ENCODE measurements around the gene AMDHD1. TPM values are rescaled to one million over a fixed set of nuclear protein-coding genes. Genes with fewer than 3 reads are reported as not detected.

The AMDHD1 gene
- polyA plus RNA-seq, 1 donor (not counting 4 experiments of a cell fraction or from before 2014, with no cell fraction given) = 0.68 TPM

GRCh38 chr12:96014943-96015599 is 71.9 kb downstream of the AMDHD1 start:
- no peak overlapping the region for H2AFZ ChIP-seq (ENCODE audit: control insufficient read depth, low read length)
- FAIRE-seq = no peak
- dilution Hi-C loops (cut with MboI; ENCODE audit: extremely low pct_ligation_motif_present, low sequenced_read_pairs) = no loop called here

GRCh38 chr12:96015672-96016071 is 72.5 kb downstream of the AMDHD1 start:
- H3K4me2 ChIP-seq (ENCODE audit: control insufficient read depth, extremely low read depth, insufficient read depth, low read depth, low read length) = no peak overlapping the region
- no peak overlapping the region for H3K9ac ChIP-seq (ENCODE audit: control insufficient read depth, extremely low read depth, insufficient read depth, low read length)
- FAIRE-seq (no peak), DNase-seq (ENCODE audit: low read depth, low spot score) (no peak)
- TF ChIP-seq CTCF (optimal IDR thresholded peaks at IDR 0.05 in 1 of 3, IDR thresholded peaks at IDR 0.05 in 1 of 3, conservative IDR thresholded peaks at IDR 0.05 in 1 of 3; ENCODE audit: extremely low read depth in 1 of 3, insufficient read depth in 2 of 3, low read length in 3 of 3) (peak; percentile 36 to 63 (median 41)), EZH2 (IDR thresholded peaks at IDR 0.05; ENCODE audit: low read length) (no peak)
- H3K9me1 ChIP-seq (ENCODE audit: control insufficient read depth, extremely low read depth, insufficient read depth, low read length) = no peaks in the 10 kb centered on the region
- no peak overlapping the region for H3K27ac ChIP-seq (ENCODE audit: control insufficient read depth, insufficient read depth, low read length)
- dilution Hi-C loops (cut with MboI; ENCODE audit: extremely low pct_ligation_motif_present, low sequenced_read_pairs) = no loop called here
- no peaks in the 10 kb centered on the region for H3K79me2 ChIP-seq (ENCODE audit: control insufficient read depth, insufficient read depth, low read length)
- no peaks in the 10 kb centered on the region for H3K9me3 ChIP-seq (ENCODE audit: control insufficient read depth, low read depth, low read length)
- peaks cover 8 to 15% of the 10 kb centered on the region in 2 experiments for H3K36me3 ChIP-seq (ENCODE audit: control insufficient read depth in 2 of 2, extremely low read depth in 1 of 2, insufficient read depth in 2 of 2, low read length in 2 of 2)
- no peaks in the 10 kb centered on the region for H4K20me1 ChIP-seq (ENCODE audit: control insufficient read depth, extremely low read depth, insufficient read depth, low read length)
- no peaks in the 10 kb centered on the region for H3K27me3 ChIP-seq (ENCODE audit: control insufficient read depth, extremely low read depth, insufficient read depth, low read length)
- H3K4me3 ChIP-seq (ENCODE audit: control insufficient read depth in 2 of 3, extremely low read depth in 1 of 3, insufficient read depth in 2 of 3, low read depth in 1 of 3, low read length in 3 of 3) = no peak overlapping the region
- no peak overlapping the region for H2AFZ ChIP-seq (ENCODE audit: control insufficient read depth, low read length)
- H3K4me1 ChIP-seq (ENCODE audit: control insufficient read depth, extremely low read depth, insufficient read depth, low read length) = no peaks in the 10 kb centered on the region

More at GRCh38 chr12:96014943-96015599, 71.9 kb downstream of the AMDHD1 start:
- H3K4me1 ChIP-seq (ENCODE audit: control insufficient read depth, extremely low read depth, insufficient read depth, low read length) = no peaks in the 10 kb centered on the region
- H4K20me1 ChIP-seq (ENCODE audit: control insufficient read depth, extremely low read depth, insufficient read depth, low read length) = no peaks in the 10 kb centered on the region
- TF ChIP-seq EZH2 (IDR thresholded peaks at IDR 0.05; ENCODE audit: low read length) (no peak), CTCF (optimal IDR thresholded peaks at IDR 0.05 in 1 of 3, IDR thresholded peaks at IDR 0.05 in 1 of 3, conservative IDR thresholded peaks at IDR 0.05 in 1 of 3; ENCODE audit: extremely low read depth in 1 of 3, insufficient read depth in 2 of 3, low read length in 3 of 3) (no peak)
- H3K9me3 ChIP-seq (ENCODE audit: control insufficient read depth, low read depth, low read length) = no peaks in the 10 kb centered on the region
- H3K4me3 ChIP-seq (ENCODE audit: control insufficient read depth in 2 of 3, extremely low read depth in 1 of 3, insufficient read depth in 2 of 3, low read depth in 1 of 3, low read length in 3 of 3) = no peak overlapping the region
- H3K4me2 ChIP-seq (ENCODE audit: control insufficient read depth, extremely low read depth, insufficient read depth, low read depth, low read length) = no peak overlapping the region
- H3K79me2 ChIP-seq (ENCODE audit: control insufficient read depth, insufficient read depth, low read length) = no peaks in the 10 kb centered on the region
- H3K9ac ChIP-seq (ENCODE audit: control insufficient read depth, extremely low read depth, insufficient read depth, low read length) = no peak overlapping the region
- no peaks in the 10 kb centered on the region for H3K9me1 ChIP-seq (ENCODE audit: control insufficient read depth, extremely low read depth, insufficient read depth, low read length)
- H3K27ac ChIP-seq (ENCODE audit: control insufficient read depth, insufficient read depth, low read length) = no peak overlapping the region
- H3K36me3 ChIP-seq (ENCODE audit: control insufficient read depth in 2 of 2, extremely low read depth in 1 of 2, insufficient read depth in 2 of 2, low read length in 2 of 2) = peaks cover 8 to 18% of the 10 kb centered on the region in 2 experiments
- no peak for DNase-seq (ENCODE audit: low read depth, low spot score)
- no peaks in the 10 kb centered on the region for H3K27me3 ChIP-seq (ENCODE audit: control insufficient read depth, extremely low read depth, insufficient read depth, low read length)

Other genes starting within 250 kb of the AMDHD1 start
- gene NTN4, start 152.6 kb upstream of the AMDHD1 start, polyA plus RNA-seq = 8.3 to 19.5 TPM (median 11.1 TPM) in 3 replicates
- gene SNRPF, start 84.4 kb upstream of the AMDHD1 start, polyA plus RNA-seq = 17.2 to 46.0 TPM (median 34.7 TPM) in 3 replicates
- 0.04 to 0.05 TPM in 2 of 3 replicates, not detected in the other for gene CCDC38, start 717 bp upstream of the AMDHD1 start, polyA plus RNA-seq
- 0.41 to 0.53 TPM (median 0.51 TPM) in 3 replicates for gene HAL, start 53.0 kb downstream of the AMDHD1 start, polyA plus RNA-seq
- 129 to 183 TPM (median 131 TPM) in 3 replicates for gene LTA4H, start 92.3 kb downstream of the AMDHD1 start, polyA plus RNA-seq

Data from keratinocyte (primary cell).